Astrocyte (in vitro differentiated cells and primary cell): ENCODE results near the gene CDC45. TPM values are rescaled to one million over a fixed set of nuclear protein-coding genes. Genes with fewer than 3 reads are reported as not detected.

Experiments used
- DNase-seq: peaks from one replicate; pipeline ENCODE4 v3.0.0-alpha.2; 2010; ENCODE audit warnings: low read depth
- FAIRE-seq: peaks from 2 replicates; lab custom pipeline; 2011; peaks lifted over from hg19 to GRCh38; lab: Jason Lieb, UNC
- H2AFZ ChIP-seq: 2 replicates; pipeline ENCODE4 v1.6.0; 2012; ENCODE audit warnings: low read depth, low read length, inconsistent platforms
- H3K27ac ChIP-seq: 2 replicates; pipeline ENCODE4 v1.5.1; 2011; ENCODE audit warnings: low read depth, low read length, inconsistent platforms
- H3K27me3 ChIP-seq: 2 replicates; pipeline ENCODE4 v1.6.0; 2011; ENCODE audit warnings: low read length, inconsistent platforms; ENCODE audit not compliant: insufficient read depth
- H3K36me3 ChIP-seq: 2 replicates; pipeline ENCODE4 v1.5.1; 2011; ENCODE audit warnings: low read length, inconsistent platforms; ENCODE audit not compliant: insufficient read depth
- H3K4me1 ChIP-seq: 2 replicates; pipeline ENCODE4 v1.5.1; 2011; ENCODE audit warnings: low read length, inconsistent platforms; ENCODE audit not compliant: insufficient read depth
- H3K4me2 ChIP-seq: 2 replicates; pipeline ENCODE4 v1.6.0; 2012; ENCODE audit warnings: low read length, inconsistent platforms
- H3K4me3 ChIP-seq: 2 replicates; pipeline ENCODE4 v1.5.1; 2011; ENCODE audit warnings: low read depth, mild to moderate bottlenecking, low read length, inconsistent platforms; ENCODE audit not compliant: insufficient read depth
- H3K79me2 ChIP-seq: 2 replicates; pipeline ENCODE4 v1.6.0; 2012; ENCODE audit warnings: mild to moderate bottlenecking, low read length, inconsistent platforms; ENCODE audit not compliant: insufficient read depth
- H3K9ac ChIP-seq: 2 replicates; pipeline ENCODE4 v1.6.0; 2012; ENCODE audit warnings: mild to moderate bottlenecking, low read length, inconsistent platforms
- H3K9me3 ChIP-seq: 2 replicates; pipeline ENCODE4 v1.5.1; 2012; ENCODE audit warnings: low read depth, mild to moderate bottlenecking, low read length, inconsistent platforms; ENCODE audit not compliant: insufficient read depth
- H4K20me1 ChIP-seq: 2 replicates; pipeline ENCODE4 v1.6.0; 2012; ENCODE audit warnings: low read length, inconsistent platforms; ENCODE audit not compliant: insufficient read depth
- H3K27ac Mint-ChIP-seq: one replicate; pipeline ENCODE4 v1.8.0; 2021; ENCODE audit warnings: mild to moderate bottlenecking, mixed read lengths; ENCODE audit not compliant: unreplicated experiment
- H3K27me3 Mint-ChIP-seq: one replicate; pipeline ENCODE4 v1.8.0; 2021; ENCODE audit warnings: low read depth, mixed read lengths; ENCODE audit not compliant: unreplicated experiment
- H3K36me3 Mint-ChIP-seq: one replicate; pipeline ENCODE4 v1.8.0; 2021; ENCODE audit warnings: low read depth, mixed read lengths; ENCODE audit not compliant: unreplicated experiment
- H3K4me1 Mint-ChIP-seq: one replicate; pipeline ENCODE4 v1.8.0; 2021; ENCODE audit warnings: low read depth, mixed read lengths; ENCODE audit not compliant: unreplicated experiment
- H3K4me3 Mint-ChIP-seq: one replicate; pipeline ENCODE4 v1.8.0; 2021; ENCODE audit warnings: mild to moderate bottlenecking, moderate library complexity, mixed read lengths; ENCODE audit not compliant: unreplicated experiment
- H3K9me3 Mint-ChIP-seq: one replicate; pipeline ENCODE4 v1.8.0; 2021; ENCODE audit warnings: mild to moderate bottlenecking, mixed read lengths; ENCODE audit not compliant: unreplicated experiment
- EZH2 ChIP-seq: IDR thresholded peaks from 2 replicates; pipeline ENCODE4 v1.6.1; 2012; ENCODE audit warnings: mild to moderate bottlenecking, low read length, inconsistent platforms; ENCODE audit not compliant: insufficient read depth
- total RNA-seq: library from RNA; stranded (reverse); gene quantifications from 2 replicates; pipeline ENCODE4 v1.2.1, GENCODE V29; 2021
- TF ChIP-seq, protein P1 (sequence below): IDR thresholded peaks from 2 replicates; pipeline ENCODE4 v1.5.1; 2011; ENCODE audit warnings: low read depth, mild to moderate bottlenecking, inconsistent platforms, low read length, moderate library complexity; ENCODE audit not compliant: insufficient read depth

CDC45 gene
- total RNA-seq, 1 donor from 2014 or later, result 2.1 TPM

- H3K4me3 ChIP-seq, result no peak overlapping the region
- H4K20me1 ChIP-seq, result no peaks in the 10 kb centered on the region
- no peaks in the 10 kb centered on the region for H3K36me3 ChIP-seq
- no peak overlapping the region for H3K4me2 ChIP-seq
- H3K27ac ChIP-seq, result no peak overlapping the region
- Mint-ChIP-seq H3K27me3 (peaks cover 1% of the 10 kb centered on the region), H3K27ac (no peak overlapping the region), H3K9me3 (no peaks in the 10 kb centered on the region), H3K4me3 (no peak overlapping the region), H3K4me1 (peaks cover 5% of the 10 kb centered on the region), H3K36me3 (no peaks in the 10 kb centered on the region)
- H3K9ac ChIP-seq, result no peak overlapping the region
- H3K27me3 ChIP-seq, result no peaks in the 10 kb centered on the region
- DNase-seq (no peak), FAIRE-seq (no peak)
- no peak for TF ChIP-seq EZH2
- TF ChIP-seq, protein P1, sequence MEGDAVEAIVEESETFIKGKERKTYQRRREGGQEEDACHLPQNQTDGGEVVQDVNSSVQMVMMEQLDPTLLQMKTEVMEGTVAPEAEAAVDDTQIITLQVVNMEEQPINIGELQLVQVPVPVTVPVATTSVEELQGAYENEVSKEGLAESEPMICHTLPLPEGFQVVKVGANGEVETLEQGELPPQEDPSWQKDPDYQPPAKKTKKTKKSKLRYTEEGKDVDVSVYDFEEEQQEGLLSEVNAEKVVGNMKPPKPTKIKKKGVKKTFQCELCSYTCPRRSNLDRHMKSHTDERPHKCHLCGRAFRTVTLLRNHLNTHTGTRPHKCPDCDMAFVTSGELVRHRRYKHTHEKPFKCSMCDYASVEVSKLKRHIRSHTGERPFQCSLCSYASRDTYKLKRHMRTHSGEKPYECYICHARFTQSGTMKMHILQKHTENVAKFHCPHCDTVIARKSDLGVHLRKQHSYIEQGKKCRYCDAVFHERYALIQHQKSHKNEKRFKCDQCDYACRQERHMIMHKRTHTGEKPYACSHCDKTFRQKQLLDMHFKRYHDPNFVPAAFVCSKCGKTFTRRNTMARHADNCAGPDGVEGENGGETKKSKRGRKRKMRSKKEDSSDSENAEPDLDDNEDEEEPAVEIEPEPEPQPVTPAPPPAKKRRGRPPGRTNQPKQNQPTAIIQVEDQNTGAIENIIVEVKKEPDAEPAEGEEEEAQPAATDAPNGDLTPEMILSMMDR, result no peak
- H3K79me2 ChIP-seq, result no peaks in the 10 kb centered on the region
- H3K4me1 ChIP-seq, result peaks cover 8% of the 10 kb centered on the region
- H2AFZ ChIP-seq, result no peak overlapping the region
- H3K9me3 ChIP-seq, result no peaks in the 10 kb centered on the region
Observed at GRCh38 chr22:19492504-19493174, 12.9 kb downstream of the CDC45 start.

DNA sequence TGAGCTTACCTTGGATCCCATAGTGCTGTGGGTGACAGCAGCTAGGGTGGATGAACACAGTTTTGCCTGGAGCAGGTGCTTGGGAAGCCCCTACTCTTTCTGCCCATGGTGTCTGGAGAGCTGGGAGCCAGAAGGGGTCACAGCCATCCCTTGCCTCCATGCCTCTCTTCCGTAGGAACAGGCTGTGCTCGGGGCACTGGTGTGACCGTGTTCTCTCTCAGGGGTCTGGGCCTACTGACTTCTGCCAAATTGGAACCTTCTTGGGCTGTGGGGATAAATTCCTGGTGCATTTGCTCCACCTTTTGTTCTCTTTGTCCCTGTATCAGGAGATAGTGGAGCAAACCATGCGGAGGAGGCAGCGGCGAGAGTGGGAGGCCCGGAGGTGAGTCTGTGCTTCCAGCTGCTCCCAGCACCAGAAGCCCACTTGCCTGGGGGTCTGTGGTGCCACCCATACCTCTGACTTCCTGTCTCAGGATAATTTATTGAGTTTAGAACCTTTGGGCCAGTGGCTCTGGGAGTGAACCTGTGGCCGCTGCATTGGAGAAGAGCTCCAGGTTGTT lies 14.4 kb downstream of the CDC45 start:
- DNase-seq (no peak), FAIRE-seq (no peak)
- Histone ChIP-seq H3K4me1 (peaks cover 9% of the 10 kb centered on the region), H3K79me2 (no peaks in the 10 kb centered on the region), H3K9ac (no peak overlapping the region), H3K4me3 (no peak overlapping the region), H3K27ac (no peak overlapping the region), H3K4me2 (no peak overlapping the region), H2AFZ (no peak overlapping the region), H4K20me1 (no peaks in the 10 kb centered on the region), H3K27me3 (no peaks in the 10 kb centered on the region), H3K36me3 (no peaks in the 10 kb centered on the region), H3K9me3 (no peaks in the 10 kb centered on the region)
- Mint-ChIP-seq H3K36me3 (no peaks in the 10 kb centered on the region), H3K27ac (no peak overlapping the region), H3K9me3 (no peaks in the 10 kb centered on the region), H3K4me1 (peaks cover 5% of the 10 kb centered on the region), H3K27me3 (peaks cover 1% of the 10 kb centered on the region), H3K4me3 (no peak overlapping the region)
- TF ChIP-seq, protein P1, result no peak
- TF ChIP-seq EZH2, result no peak

- DNase-seq (no peak), FAIRE-seq (no peak)
- Histone ChIP-seq H3K79me2 (no peaks in the 10 kb centered on the region), H3K9ac (no peak overlapping the region), H3K4me1 (peaks cover 9% of the 10 kb centered on the region), H3K27me3 (no peaks in the 10 kb centered on the region), H3K4me3 (no peak overlapping the region), H3K36me3 (no peaks in the 10 kb centered on the region), H3K9me3 (no peaks in the 10 kb centered on the region), H3K27ac (no peak overlapping the region), H2AFZ (no peak overlapping the region), H3K4me2 (no peak overlapping the region), H4K20me1 (no peaks in the 10 kb centered on the region)
- Mint-ChIP-seq H3K27ac (no peak overlapping the region), H3K9me3 (no peaks in the 10 kb centered on the region), H3K4me3 (no peak overlapping the region), H3K27me3 (peaks cover 1% of the 10 kb centered on the region), H3K36me3 (no peaks in the 10 kb centered on the region), H3K4me1 (peaks cover 5% of the 10 kb centered on the region)
- TF ChIP-seq, protein P1, result no peak
- no peak for TF ChIP-seq EZH2
Observed at GRCh38 chr22:19494676-19495173, 15.0 kb downstream of the CDC45 start.
